NB4 (cell line): Measurements from ENCODE around the gene RHBDD1.

ENCODE experiments used
- DNase-seq: peaks from one replicate; pipeline ENCODE4 v3.0.0; 2010; ENCODE audit warnings: low read depth
- H3K4me3 ChIP-seq: one replicate; pipeline ENCODE4 v1.5.1; 2011; ENCODE audit warnings: mild to moderate bottlenecking, low read depth, low read length, moderate library complexity
- MYC ChIP-seq: IDR thresholded peaks from 2 replicates; pipeline ENCODE4 v1.6.1; 2011; ENCODE audit warnings: low read depth, low read length
- POLR2A ChIP-seq: IDR thresholded peaks from 2 replicates; pipeline ENCODE4 v1.6.1; 2011; ENCODE audit warnings: mild to moderate bottlenecking; ENCODE audit not compliant: insufficient read length; ENCODE audit errors: extremely low read depth
- TF ChIP-seq, protein P1 (sequence below): IDR thresholded peaks from one replicate; pipeline ENCODE4 v1.5.1; 2012; ENCODE audit warnings: low read depth, low read length
- TF ChIP-seq, protein P2 (sequence below): IDR thresholded peaks from 2 replicates; pipeline ENCODE4 v1.6.1; 2011; ENCODE audit warnings: low read depth, low read length

RHBDD1 gene

DNA sequence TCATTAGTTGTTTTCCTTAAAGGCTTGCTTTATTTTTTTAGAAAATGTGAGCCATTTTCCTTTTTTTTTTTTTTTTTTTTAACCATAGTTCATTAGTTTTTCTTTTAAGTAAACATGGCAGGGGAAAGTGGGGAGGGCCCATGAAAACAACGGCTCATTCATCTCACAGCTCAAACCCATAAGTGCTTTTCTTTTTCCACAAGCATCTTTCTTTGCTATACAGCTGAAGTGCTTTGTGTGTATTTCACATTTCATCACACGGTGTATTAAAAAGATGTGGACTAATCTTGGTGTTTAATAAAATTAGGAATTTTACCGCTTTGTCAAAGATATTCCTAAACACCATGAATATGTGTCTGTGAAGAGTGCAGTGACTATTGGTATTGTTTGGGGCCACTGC, 41.6 kb downstream of the RHBDD1 start:
- no peak for TF ChIP-seq MYC
- TF ChIP-seq, protein P1, sequence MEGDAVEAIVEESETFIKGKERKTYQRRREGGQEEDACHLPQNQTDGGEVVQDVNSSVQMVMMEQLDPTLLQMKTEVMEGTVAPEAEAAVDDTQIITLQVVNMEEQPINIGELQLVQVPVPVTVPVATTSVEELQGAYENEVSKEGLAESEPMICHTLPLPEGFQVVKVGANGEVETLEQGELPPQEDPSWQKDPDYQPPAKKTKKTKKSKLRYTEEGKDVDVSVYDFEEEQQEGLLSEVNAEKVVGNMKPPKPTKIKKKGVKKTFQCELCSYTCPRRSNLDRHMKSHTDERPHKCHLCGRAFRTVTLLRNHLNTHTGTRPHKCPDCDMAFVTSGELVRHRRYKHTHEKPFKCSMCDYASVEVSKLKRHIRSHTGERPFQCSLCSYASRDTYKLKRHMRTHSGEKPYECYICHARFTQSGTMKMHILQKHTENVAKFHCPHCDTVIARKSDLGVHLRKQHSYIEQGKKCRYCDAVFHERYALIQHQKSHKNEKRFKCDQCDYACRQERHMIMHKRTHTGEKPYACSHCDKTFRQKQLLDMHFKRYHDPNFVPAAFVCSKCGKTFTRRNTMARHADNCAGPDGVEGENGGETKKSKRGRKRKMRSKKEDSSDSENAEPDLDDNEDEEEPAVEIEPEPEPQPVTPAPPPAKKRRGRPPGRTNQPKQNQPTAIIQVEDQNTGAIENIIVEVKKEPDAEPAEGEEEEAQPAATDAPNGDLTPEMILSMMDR, result no peak
- no peak overlapping the region for H3K4me3 ChIP-seq
- DNase-seq, result no peak

DNA sequence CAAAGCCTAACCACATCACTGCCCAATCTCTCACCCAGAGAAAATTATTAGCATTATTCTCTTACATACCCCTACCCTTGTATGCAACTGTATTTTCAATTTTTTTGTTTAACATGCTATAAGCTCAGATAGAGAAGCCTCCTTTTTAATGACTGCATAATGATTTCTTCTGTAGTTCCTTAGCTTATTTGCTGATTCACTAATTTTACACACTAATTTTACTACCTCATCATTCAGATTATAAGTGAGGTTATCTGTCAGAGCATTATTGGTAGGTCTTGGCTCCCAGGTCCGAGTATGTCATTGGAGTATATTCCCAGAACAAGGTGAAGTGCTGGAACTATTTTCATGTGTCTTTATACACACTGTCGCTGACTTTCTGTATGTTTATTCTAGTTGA, 45.4 kb downstream of the RHBDD1 start:
- TF ChIP-seq POLR2A (no peak), MYC (no peak)
- DNase-seq, result no peak
- H3K4me3 ChIP-seq, result no peak overlapping the region

DNA sequence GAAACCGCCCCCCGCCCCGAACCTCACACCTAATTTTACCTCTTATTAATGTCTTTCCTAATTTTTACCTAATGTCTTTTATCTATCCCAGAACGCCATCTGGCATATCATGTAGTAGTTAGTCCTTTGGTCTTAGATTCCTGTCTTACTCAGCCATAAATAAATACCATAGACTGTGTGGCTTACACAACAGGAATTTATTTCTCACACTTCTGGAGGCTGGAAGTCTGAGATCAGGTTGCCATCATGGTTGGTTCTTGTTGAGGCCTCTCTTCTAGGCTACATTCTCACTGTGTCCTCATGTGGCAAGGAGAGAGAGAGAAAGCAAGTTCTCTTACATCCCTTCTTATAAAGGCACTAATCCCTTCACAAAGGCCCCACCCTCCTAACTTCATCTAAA, 46.8 kb downstream of the RHBDD1 start:
- TF ChIP-seq POLR2A, result no peak
- TF ChIP-seq, protein P1, result no peak
- TF ChIP-seq, protein P2, sequence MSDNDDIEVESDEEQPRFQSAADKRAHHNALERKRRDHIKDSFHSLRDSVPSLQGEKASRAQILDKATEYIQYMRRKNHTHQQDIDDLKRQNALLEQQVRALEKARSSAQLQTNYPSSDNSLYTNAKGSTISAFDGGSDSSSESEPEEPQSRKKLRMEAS, result no peak
- TF ChIP-seq MYC, result no peak
- no peak for DNase-seq
- no peak overlapping the region for H3K4me3 ChIP-seq

DNA sequence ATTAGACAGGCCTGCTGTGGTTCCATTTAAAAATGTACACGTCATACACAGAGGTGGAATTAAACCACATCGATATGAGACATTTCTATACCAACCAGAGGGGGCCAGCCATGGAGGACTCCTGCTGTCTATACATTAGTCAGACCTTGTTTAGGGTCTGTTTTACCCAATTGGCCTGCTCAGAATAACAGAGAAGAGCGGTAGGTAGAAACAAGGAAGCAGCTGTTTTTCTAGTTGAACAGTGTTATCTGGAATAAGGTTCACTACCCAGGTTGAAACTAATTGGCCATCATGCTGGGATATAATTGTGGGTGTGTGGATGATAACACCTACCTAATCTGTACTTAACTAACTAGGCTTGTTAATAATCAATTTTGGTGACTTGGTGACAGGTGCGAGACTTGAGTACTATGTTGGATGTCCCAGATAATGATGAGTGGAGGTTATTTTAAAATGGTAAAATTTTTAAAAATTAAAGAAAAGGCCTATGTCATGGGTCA, 47.5 kb downstream of the RHBDD1 start:
- no peak for DNase-seq
- TF ChIP-seq, protein P1, result no peak
- TF ChIP-seq MYC, result no peak
- TF ChIP-seq, protein P2, result no peak
- no peak for TF ChIP-seq POLR2A
- no peak overlapping the region for H3K4me3 ChIP-seq

DNA sequence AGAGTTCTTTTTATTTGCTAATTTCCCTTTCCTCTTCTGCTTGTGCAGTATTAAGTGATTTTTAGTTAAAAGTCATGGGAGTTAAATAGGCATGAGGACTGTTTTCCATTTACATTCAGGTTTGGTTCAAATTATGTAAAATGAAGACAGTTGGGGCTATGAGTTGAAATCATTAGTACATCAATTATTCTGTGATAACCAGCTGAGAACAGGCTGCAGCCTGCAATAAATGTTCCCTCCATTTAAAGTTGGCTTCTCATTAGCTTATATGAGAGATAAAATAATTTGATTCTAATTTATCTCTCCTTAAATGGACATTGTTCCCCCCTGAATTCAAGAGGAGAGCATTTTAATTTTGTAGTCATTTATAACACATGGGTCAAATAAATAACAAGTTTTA, 48.3 kb downstream of the RHBDD1 start:
- no peak for TF ChIP-seq MYC
- TF ChIP-seq, protein P1, result no peak
- no peak overlapping the region for H3K4me3 ChIP-seq
- no peak for DNase-seq

DNA sequence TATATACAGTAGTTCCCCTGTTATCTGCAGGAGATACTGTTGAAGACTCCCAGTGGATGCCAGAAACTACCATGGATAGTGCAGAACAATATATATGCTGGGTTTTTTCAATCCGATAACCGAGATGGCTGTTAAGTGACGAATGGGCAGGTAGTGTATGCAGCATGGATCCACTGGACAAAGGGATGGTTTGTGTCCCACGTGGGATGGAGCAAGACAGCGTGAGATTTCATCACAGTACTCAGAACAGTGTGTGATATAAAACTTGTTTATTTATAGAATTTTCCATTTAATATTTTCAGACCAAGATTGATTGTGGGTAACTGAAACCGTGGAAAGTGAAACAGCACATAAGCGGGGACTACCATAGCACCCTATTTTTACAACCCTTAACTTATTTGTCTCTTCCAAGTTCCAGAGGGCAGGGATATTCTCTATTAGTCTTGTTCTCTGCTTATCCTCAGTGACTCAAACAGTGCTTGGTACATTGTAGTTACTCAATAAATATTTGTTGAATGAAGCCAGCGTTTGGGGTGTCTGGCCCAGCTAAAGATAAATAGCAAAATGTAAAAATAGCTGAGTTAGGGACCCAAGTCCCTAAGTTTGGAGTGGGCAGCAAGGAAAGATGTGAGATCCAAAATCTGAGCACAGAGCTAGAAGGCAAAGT, 50.0 kb downstream of the RHBDD1 start:
- no peak for TF ChIP-seq POLR2A
- no peak for TF ChIP-seq MYC
- TF ChIP-seq, protein P2, result no peak
- TF ChIP-seq, protein P1, result no peak
- no peak for DNase-seq
- H3K4me3 ChIP-seq, result no peak overlapping the region
